Pancreas (tissue), 10 donors: ENCODE data around the gene SFXN3. TPM values are rescaled to one million over a fixed set of nuclear protein-coding genes. Genes with fewer than 3 reads are reported as not detected.
A peak's percentile ranks its signal among the peaks of the same experiment; 100 is the strongest.

Source experiments
- ATAC-seq, 4 donors: fragments of 200-7000 bp; cut with Tn5 transposase; one replicate each; pipeline versions ENCODE4 v1.8.0 to v1.9.1; 2020; ENCODE audit warnings: mild to moderate bottlenecking in 4 of 4, moderate library complexity in 4 of 4
- DNase-seq, 6 donors: peaks; one replicate each; pipeline ENCODE4 v3.0.0-alpha.2; 2020
- FAIRE-seq: peaks from 2 replicates; lab custom pipeline; 2012; peaks lifted over from hg19 to GRCh38; lab: Jason Lieb, UNC
- H3K27ac ChIP-seq, 4 donors: fragments of 200-600 bp; sonication (generic); 1 replicate in 3 of 4; 2 replicates in 1 of 4; pipeline versions ENCODE4 v1.5.0 to v1.8.0; 2020
- H3K27me3 ChIP-seq, 4 donors: fragments of 200-600 bp; one replicate each; pipeline ENCODE4 v1.8.0; 2021
- H3K36me3 ChIP-seq, 3 donors: fragments of 200-600 bp; sonication (generic) in 1 of 3; one replicate each; pipeline versions ENCODE4 v1.5.0 to v1.8.0; 2020 to 2021
- H3K4me1 ChIP-seq, 3 donors: fragments of 200-600 bp; one replicate each; pipeline ENCODE4 v1.8.0; 2021
- H3K4me3 ChIP-seq, 4 donors: fragments of 200-600 bp; sonication (generic) in 2 of 4; one replicate each; pipeline versions ENCODE4 v1.5.0 to v1.8.0; 2020 to 2021
- H3K9me3 ChIP-seq, 4 donors: fragments of 200-600 bp; one replicate each; pipeline ENCODE4 v1.8.0; 2021
- CTCF ChIP-seq, 4 donors: fragments of 200-600 bp; sonication (generic) in 3 of 4; IDR thresholded peaks; one replicate each; pipeline versions ENCODE4 v1.5.0 to v1.8.0; 2021; ENCODE audit warnings: antibody characterized with exemption in 4 of 4
- WGBS, 2 donors: extraction: QIAGEN DNeasy Blood & Tissue Kit; methylation state at CpG; one replicate each; pipeline ENCODE4 v1.1.7; 2013; 5-methylcytosine and 5-hydroxymethylcytosine counted together
- intact Hi-C, 3 donors: fragments of 100-400 bp; cut with DNase I; formaldehyde crosslinking; loops; one replicate each; pipeline versions ENCODE4 v1.11.1 to v1.14.2; 2022
- polyA plus RNA-seq, 2 donors: library from polyadenylated mRNA; stranded (reverse); fragments of 200-250 nt; gene quantifications; one replicate each; pipeline ENCODE4 v1.2.3, GENCODE V29; 2013
- total RNA-seq, 6 donors: library from RNA; stranded (reverse); fragmentation: NEBNext Ultra II Directional in 4 of 6; extraction: Animal tissue kit (Norgen Biotek cat#: 25700) in 4 of 6; gene quantifications; one replicate each; pipeline versions ENCODE4 v1.2.1 to v1.2.4, GENCODE V29; 2021 to 2023
- donor health status: healthy with polysubstance abuse.
- donor health status: DM: no; HTN: no; CAD: no; lungs with moderate emphysema.
- donor health status: DM: no; HTN: no; CAD: no.
- donor health status: control.
- donor health status: control.
- donor health status: Bipolar disorder and iron deficiency.
- donor health status: DM: yes; HTN: yes; CAD: no.
- donor health status: DM: no; HTN: no; CAD: no.
- donor health status: DM: no; HTN: no; CAD: no.
- donor health status: DM: yes; HTN: yes; CAD: no.

Gene SFXN3
- total and polyA plus RNA-seq, 8 donors = 8.2 to 33.5 (median 16.4) TPM

- FAIRE-seq (no peak), ATAC-seq (no peak), DNase-seq (peak in 1 of 6 donors; percentile 40)
- Histone ChIP-seq H3K4me3 (no peak overlapping the region), H3K27me3 (no peaks in the 10 kb centered on the region), H3K27ac (no peak overlapping the region), H3K4me1 (peaks cover 7 to 27% (median 14%) of the 10 kb centered on the region in 3 donors), H3K36me3 (peaks cover 0 to 3% (median 0%) of the 10 kb centered on the region in 3 donors), H3K9me3 (no peaks in the 10 kb centered on the region)
- intact Hi-C loops = no loop called here
- WGBS, 2 donors = 30 to 36% methylated on average over 5 of the region's 5 CpGs
- no peak for TF ChIP-seq CTCF (IDR thresholded peaks at IDR 0.05)
Observed at GRCh38 chr10:100985336-100985735, 45.7 kb upstream of the SFXN3 start.

DNA sequence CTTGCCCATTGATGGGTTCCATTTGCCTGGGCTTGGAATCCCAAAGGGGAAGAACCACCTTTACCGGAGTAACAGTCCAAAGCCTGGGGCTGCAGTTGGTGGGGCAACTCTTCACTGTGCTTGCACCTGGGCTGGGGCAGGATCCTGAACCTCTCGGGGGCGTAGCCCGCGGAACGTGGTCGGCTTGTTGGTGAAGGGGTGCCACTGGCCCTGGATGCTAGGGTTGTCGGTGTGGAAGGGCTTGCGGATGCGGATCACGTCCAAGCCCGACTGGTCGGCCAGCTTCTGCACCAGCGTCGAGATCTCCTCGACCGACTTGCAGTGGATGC lies 44.4 kb upstream of the SFXN3 start:
- FAIRE-seq = no peak
- Histone ChIP-seq H3K4me1 (peaks cover 7 to 27% (median 14%) of the 10 kb centered on the region in 3 donors), H3K27me3 (no peaks in the 10 kb centered on the region), H3K36me3 (peaks cover 0 to 3% (median 0%) of the 10 kb centered on the region in 3 donors), H3K4me3 (peak overlapping the region; percentile 74 to 96 (median 84)), H3K27ac (peak overlapping the region in 1 of 4 donors; percentile 62), H3K9me3 (no peaks in the 10 kb centered on the region)
- no peak for TF ChIP-seq CTCF (IDR thresholded peaks at IDR 0.05)
- DNase-seq = no peak
- ATAC-seq = peak in 2 of 4 donors; percentile 3 to 19
- intact Hi-C loops = no loop called here
- WGBS, 2 donors = 5 to 6% methylated on average over 17 of the region's 17 CpGs

DNA sequence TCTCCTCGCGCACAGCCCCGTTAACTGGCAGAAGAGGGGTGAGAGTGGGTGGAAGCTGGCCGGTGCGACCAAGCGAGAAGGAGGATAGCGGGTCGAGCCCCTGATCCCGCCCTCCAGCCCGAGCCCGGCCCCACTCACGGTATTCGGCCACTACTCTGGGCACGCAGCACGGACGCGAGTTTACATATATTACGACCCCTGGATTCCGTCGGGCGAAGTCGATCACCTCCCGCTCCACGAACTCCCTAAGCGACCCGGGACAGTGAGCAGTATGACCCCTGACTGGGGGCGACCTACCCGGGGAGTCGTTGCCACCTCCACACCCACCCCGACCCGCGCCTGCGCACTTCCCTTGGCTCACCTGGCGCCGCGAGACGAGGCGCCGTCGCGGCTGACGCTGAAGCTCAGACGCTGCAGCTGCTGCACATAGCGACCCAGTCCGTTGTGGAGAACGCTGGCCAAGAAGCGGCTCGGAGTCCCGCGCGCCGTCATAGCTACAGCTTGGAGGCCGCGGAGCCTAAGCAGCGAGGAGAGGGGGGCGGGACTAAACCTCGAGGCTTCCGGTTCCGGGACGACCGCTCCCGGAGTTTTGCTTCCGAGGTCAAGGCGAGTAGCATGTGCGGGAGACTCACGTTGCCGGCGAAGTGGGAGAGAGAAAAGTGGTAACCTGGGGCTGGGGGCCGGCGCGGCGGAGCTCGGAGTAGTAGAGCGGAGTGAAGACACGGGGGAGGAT lies 43.9 kb upstream of the SFXN3 start, which contains the start of the genes MRPL43 and TWNK:
TSS of gene MRPL43 (minus strand) at position 546 of the 733 bp plus-strand sequence. CDS start at position 492, 54 bp downstream.
TSS of gene TWNK (plus strand) at position 592 of the 733 bp plus-strand sequence. CDS start 668 bp downstream, outside the sequence.
- no peak for FAIRE-seq
- DNase-seq = peak; percentile 76 to 92 (median 86)
- peak within 1 kb of the TSS; percentile 74 to 96 (median 84) for H3K4me3 ChIP-seq
- intact Hi-C loops = no loop called here
- WGBS, 2 donors = 1% methylated on average over 72 to 75 of the region's 75 CpGs
- no peaks in the 10 kb centered on the region for H3K9me3 ChIP-seq
- peaks cover 7 to 27% (median 14%) of the 10 kb centered on the region in 3 donors for H3K4me1 ChIP-seq
- H3K36me3 ChIP-seq = peaks cover 0 to 3% (median 0%) of the 10 kb centered on the region in 3 donors
- no peaks in the 10 kb centered on the region for H3K27me3 ChIP-seq
- peak within 1 kb of the TSS; percentile 35 to 72 (median 66) for H3K27ac ChIP-seq
- no peak for TF ChIP-seq CTCF (IDR thresholded peaks at IDR 0.05)
- ATAC-seq = peak; percentile 87 to 96 (median 94)

DNA sequence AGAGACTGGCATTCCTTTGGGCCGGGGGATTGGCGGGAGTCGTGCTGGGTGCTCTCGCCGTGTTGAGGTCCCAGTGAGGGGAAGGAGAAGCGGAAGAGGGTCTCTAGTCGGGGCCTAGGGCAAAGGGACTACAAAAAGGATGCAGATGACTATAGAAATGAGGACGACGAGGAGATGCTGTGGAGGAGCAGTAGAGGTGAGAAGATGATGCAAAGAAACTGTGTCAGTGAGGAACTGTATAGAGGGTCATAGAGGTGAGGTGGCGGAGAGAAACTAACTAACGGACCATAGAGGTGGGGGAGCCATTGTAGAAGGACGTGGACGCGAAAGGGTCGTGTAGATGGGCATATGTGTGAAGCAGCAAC lies 43.4 kb upstream of the SFXN3 start:
- Histone ChIP-seq H3K27ac (peak overlapping the region in 2 of 4 donors; percentile 35 to 70), H3K36me3 (peaks cover 0 to 3% (median 0%) of the 10 kb centered on the region in 3 donors), H3K4me1 (peaks cover 7 to 27% (median 14%) of the 10 kb centered on the region in 3 donors), H3K27me3 (no peaks in the 10 kb centered on the region), H3K9me3 (no peaks in the 10 kb centered on the region), H3K4me3 (peak overlapping the region; percentile 74 to 96 (median 84))
- no peak for TF ChIP-seq CTCF (IDR thresholded peaks at IDR 0.05)
- intact Hi-C loops = no loop called here
- no peak for FAIRE-seq
- no peak for ATAC-seq
- WGBS, 2 donors = 2 to 4% methylated on average over 15 of the region's 15 CpGs
- no peak for DNase-seq

- ATAC-seq (no peak), DNase-seq (peak in 2 of 6 donors; percentile 31 to 37), FAIRE-seq (no peak)
- Histone ChIP-seq H3K4me3 (peak overlapping the region; percentile 74 to 96 (median 84)), H3K27me3 (no peaks in the 10 kb centered on the region), H3K9me3 (no peaks in the 10 kb centered on the region), H3K36me3 (peaks cover 0 to 3% (median 0%) of the 10 kb centered on the region in 3 donors), H3K27ac (no peak overlapping the region), H3K4me1 (peaks cover 7 to 27% (median 14%) of the 10 kb centered on the region in 3 donors)
- 53 to 58% methylated on average over 10 of the region's 10 CpGs for WGBS, 2 donors
- TF ChIP-seq CTCF (IDR thresholded peaks at IDR 0.05) = no peak
- intact Hi-C loops = no loop called here
Observed at GRCh38 chr10:100988166-100988565, 42.9 kb upstream of the SFXN3 start.
